Neural cell (in vitro differentiated cells): ENCODE measurements around the gene PIK3R4. TPM values are rescaled to one million over a fixed set of nuclear protein-coding genes. Genes with fewer than 3 reads are reported as not detected.

ENCODE experiments used
- H2AFZ ChIP-seq: fragments of 200-600, 300-800 bp; sonication (generic), shearing (Covaris generic); 2 replicates; pipeline ENCODE4 v1.6.0; 2014; ENCODE audit warnings: low read depth, mild to moderate bottlenecking, antibody characterized with exemption, low read length, moderate library complexity
- H3F3A ChIP-seq: fragments of 200-600 bp; shearing (Covaris generic); 2 replicates; pipeline ENCODE4 v1.6.1; 2016; ENCODE audit warnings: mild to moderate bottlenecking, moderate library complexity, mixed read lengths, antibody characterized with exemption, low read length; ENCODE audit not compliant: insufficient read depth, poor library complexity, severe bottlenecking
- H3K27ac ChIP-seq: fragments of 200-600, 300-800 bp; sonication (generic), shearing (Covaris generic); 2 replicates; pipeline ENCODE4 v1.5.1; 2014; ENCODE audit warnings: mild to moderate bottlenecking, low read length, moderate library complexity
- H3K27me3 ChIP-seq: fragments of 300-800, 200-600 bp; sonication (generic), shearing (Covaris generic); 2 replicates; pipeline ENCODE4 v1.6.0; 2014; ENCODE audit warnings: mild to moderate bottlenecking, low read depth, low read length, moderate library complexity; ENCODE audit not compliant: insufficient read depth
- H3K36me3 ChIP-seq: fragments of 300-800, 200-600 bp; sonication (generic), shearing (Covaris generic); 2 replicates; pipeline ENCODE4 v1.5.1; 2014; ENCODE audit warnings: mild to moderate bottlenecking, antibody characterized with exemption, low read length, moderate library complexity; ENCODE audit not compliant: insufficient read depth
- H3K4me2 ChIP-seq: fragments of 300-800, 200-600 bp; sonication (generic), shearing (Covaris generic); 2 replicates; pipeline ENCODE4 v1.6.0; 2014; ENCODE audit warnings: mild to moderate bottlenecking, low read length
- H3K4me3 ChIP-seq: fragments of 300-800, 200-600 bp; sonication (generic), shearing (Covaris generic); 2 replicates; pipeline ENCODE4 v1.5.1; 2014; ENCODE audit warnings: mild to moderate bottlenecking, low read length, moderate library complexity
- H3K79me2 ChIP-seq: fragments of 200-600 bp; shearing (Covaris generic); replicated peaks from 2 replicates; pipeline ENCODE4 v1.6.0; 2014; ENCODE audit warnings: mild to moderate bottlenecking, low read length, moderate library complexity; ENCODE audit not compliant: insufficient read depth
- H3K9ac ChIP-seq: fragments of 300-800, 200-600 bp; sonication (generic), shearing (Covaris generic); 2 replicates; pipeline ENCODE4 v1.6.1; 2016; ENCODE audit warnings: mild to moderate bottlenecking, low read length, mixed read lengths
- H3K9me2 ChIP-seq: fragments of 200-600 bp; shearing (Covaris generic); 2 replicates; pipeline ENCODE4 v1.6.1; 2016; ENCODE audit warnings: mild to moderate bottlenecking, low read length, mixed read lengths; ENCODE audit not compliant: insufficient read depth
- H3K9me3 ChIP-seq: fragments of 200-600, 300-800 bp; sonication (generic), shearing (Covaris generic); 2 replicates; pipeline ENCODE4 v1.6.1; 2016; ENCODE audit warnings: mild to moderate bottlenecking, mixed run types, low read length, moderate library complexity, mixed read lengths
- H4K20me1 ChIP-seq: fragments of 200-600 bp; shearing (Covaris generic); 2 replicates; pipeline ENCODE4 v1.6.1; 2016; ENCODE audit warnings: mild to moderate bottlenecking, mixed run types; ENCODE audit not compliant: insufficient read depth
- EP300 ChIP-seq: fragments of 450-650 bp; conservative IDR thresholded peaks from 2 replicates; pipeline ENCODE4 v1.6.1; 2014; ENCODE audit warnings: antibody characterized with exemption, mild to moderate bottlenecking, moderate library complexity; ENCODE audit not compliant: poor library complexity, severe bottlenecking
- EZH2 ChIP-seq: fragments of 200-600, 300-800 bp; shearing (Covaris generic), sonication (generic); IDR thresholded peaks from 2 replicates; pipeline ENCODE4 v1.6.1; 2014; ENCODE audit warnings: antibody characterized with exemption, low read length, borderline replicate concordance, mild to moderate bottlenecking; ENCODE audit not compliant: insufficient read depth, poor library complexity, severe bottlenecking
- MXI1 ChIP-seq: fragments of 450-650 bp; conservative IDR thresholded peaks from 2 replicates; pipeline ENCODE4 v1.6.1; 2014; ENCODE audit warnings: antibody characterized with exemption, mild to moderate bottlenecking; ENCODE audit not compliant: poor library complexity, severe bottlenecking
- POLR2AphosphoS5 ChIP-seq: IDR thresholded peaks from 2 replicates; pipeline ENCODE4 v1.6.1; 2012
- RAD21 ChIP-seq: fragments of 450-650 bp; conservative IDR thresholded peaks from 2 replicates; pipeline ENCODE4 v1.6.1; 2014; ENCODE audit warnings: antibody characterized with exemption, mild to moderate bottlenecking, moderate library complexity
- REST ChIP-seq: IDR thresholded peaks from 2 replicates; pipeline ENCODE4 v1.6.1; 2012; ENCODE audit warnings: borderline replicate concordance
- SMC3 ChIP-seq: fragments of 450-650 bp; conservative IDR thresholded peaks from 2 replicates; pipeline ENCODE4 v1.6.1; 2014; ENCODE audit warnings: antibody characterized with exemption, mild to moderate bottlenecking, moderate library complexity; ENCODE audit not compliant: poor library complexity
- TAF1 ChIP-seq: IDR thresholded peaks from 2 replicates; pipeline ENCODE4 v1.6.1; 2012; ENCODE audit warnings: low read depth
- polyA plus RNA-seq: library from polyadenylated mRNA; depleted of rRNA; stranded (reverse); fragments of >200 nt; gene quantifications from 2 replicates; pipeline ENCODE4 v1.2.3, GENCODE V29; 2014
- TF ChIP-seq, protein P1 (sequence below): fragments of 450-650 bp; IDR thresholded peaks from 2 replicates; pipeline ENCODE4 v1.5.1; 2014; ENCODE audit warnings: antibody characterized with exemption, mild to moderate bottlenecking, moderate library complexity; ENCODE audit not compliant: poor library complexity, severe bottlenecking

Gene PIK3R4
- polyA plus RNA-seq, 1 donor from 2014 or later: 18.3 TPM

- Histone ChIP-seq H3K36me3 (peaks cover 8% of the 10 kb centered on the region), H3K4me2 (no peak overlapping the region), H3K4me3 (no peak overlapping the region), H3K27ac (no peak overlapping the region), H4K20me1 (no peaks in the 10 kb centered on the region), H3K79me2 (no peaks in the 10 kb centered on the region), H3K9me2 (no peaks in the 10 kb centered on the region), H3F3A (no peaks in the 10 kb centered on the region), H3K9ac (no peak overlapping the region), H3K27me3 (no peaks in the 10 kb centered on the region), H3K9me3 (no peaks in the 10 kb centered on the region), H2AFZ (no peak overlapping the region)
- TF ChIP-seq SMC3 (no peak), REST (no peak), TAF1 (no peak), POLR2AphosphoS5 (no peak), EZH2 (no peak), EP300 (no peak), MXI1 (no peak), RAD21 (no peak)
These were observed 46.9 kb downstream of the PIK3R4 start for GRCh38 chr3:130699765-130700164.

- Histone ChIP-seq H3K9me3 (no peaks in the 10 kb centered on the region), H3K27me3 (no peaks in the 10 kb centered on the region), H3K27ac (no peak overlapping the region), H3K4me3 (no peak overlapping the region), H3K4me2 (no peak overlapping the region), H3K36me3 (peaks cover under 1% of the 10 kb centered on the region), H3K9me2 (no peaks in the 10 kb centered on the region), H3K79me2 (no peaks in the 10 kb centered on the region), H3K9ac (no peak overlapping the region), H4K20me1 (no peaks in the 10 kb centered on the region), H3F3A (no peaks in the 10 kb centered on the region), H2AFZ (no peak overlapping the region)
- TF ChIP-seq EP300: no peak
- no peak for TF ChIP-seq MXI1
- TF ChIP-seq REST: no peak
- TF ChIP-seq POLR2AphosphoS5: no peak
- TF ChIP-seq RAD21: no peak
- TF ChIP-seq EZH2: no peak
- TF ChIP-seq, protein P1, sequence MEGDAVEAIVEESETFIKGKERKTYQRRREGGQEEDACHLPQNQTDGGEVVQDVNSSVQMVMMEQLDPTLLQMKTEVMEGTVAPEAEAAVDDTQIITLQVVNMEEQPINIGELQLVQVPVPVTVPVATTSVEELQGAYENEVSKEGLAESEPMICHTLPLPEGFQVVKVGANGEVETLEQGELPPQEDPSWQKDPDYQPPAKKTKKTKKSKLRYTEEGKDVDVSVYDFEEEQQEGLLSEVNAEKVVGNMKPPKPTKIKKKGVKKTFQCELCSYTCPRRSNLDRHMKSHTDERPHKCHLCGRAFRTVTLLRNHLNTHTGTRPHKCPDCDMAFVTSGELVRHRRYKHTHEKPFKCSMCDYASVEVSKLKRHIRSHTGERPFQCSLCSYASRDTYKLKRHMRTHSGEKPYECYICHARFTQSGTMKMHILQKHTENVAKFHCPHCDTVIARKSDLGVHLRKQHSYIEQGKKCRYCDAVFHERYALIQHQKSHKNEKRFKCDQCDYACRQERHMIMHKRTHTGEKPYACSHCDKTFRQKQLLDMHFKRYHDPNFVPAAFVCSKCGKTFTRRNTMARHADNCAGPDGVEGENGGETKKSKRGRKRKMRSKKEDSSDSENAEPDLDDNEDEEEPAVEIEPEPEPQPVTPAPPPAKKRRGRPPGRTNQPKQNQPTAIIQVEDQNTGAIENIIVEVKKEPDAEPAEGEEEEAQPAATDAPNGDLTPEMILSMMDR: no peak
These were observed 53.3 kb downstream of the PIK3R4 start for GRCh38 chr3:130693314-130693713.
